Sigmoid colon (tissue), 7 donors: ENCODE data around the gene MEIOSIN. TPM values are rescaled to one million over a fixed set of nuclear protein-coding genes. Genes with fewer than 3 reads are reported as not detected.
A peak's percentile ranks its signal among the peaks of the same experiment; 100 is the strongest.

Source experiments
- DNase-seq: peaks from one replicate; pipeline ENCODE4 v3.0.0-alpha.2; 2019
- H3K27ac ChIP-seq, 4 donors: fragments of 200-600 bp; sonication (generic); one replicate each; pipeline ENCODE4 v1.5.1; 2016 to 2019; ENCODE audit warnings: mild to moderate bottlenecking in 1 of 4
- H3K27me3 ChIP-seq, 3 donors: fragments of 200-600 bp; sonication (generic); one replicate each; pipeline ENCODE4 v1.5.1; 2019; ENCODE audit warnings: mild to moderate bottlenecking in 1 of 3
- H3K36me3 ChIP-seq, 4 donors: fragments of 200-600 bp; sonication (generic); one replicate each; pipeline ENCODE4 v1.5.1; 2016 to 2019
- H3K4me1 ChIP-seq, 4 donors: fragments of 200-600 bp; sonication (generic); one replicate each; pipeline ENCODE4 v1.5.1; 2017 to 2019
- H3K4me3 ChIP-seq, 4 donors: fragments of 200-600 bp; sonication (generic); one replicate each; pipeline ENCODE4 v1.5.1; 2017 to 2019; ENCODE audit warnings: mild to moderate bottlenecking in 2 of 4, moderate library complexity in 1 of 4
- H3K9me3 ChIP-seq, 4 donors: fragments of 200-600 bp in 3 of 4; sonication (generic) in 3 of 4; one replicate each; pipeline versions ENCODE4 v1.5.1 to v1.6.1; 2013 to 2019
- CTCF ChIP-seq, 4 experiments: fragments of 450-650 bp in 3 of 4; fragments of 200-600 bp in 1 of 4; IDR thresholded peaks; one replicate each; pipeline ENCODE4 v1.5.1; 2016 to 2019; ENCODE audit warnings: antibody characterized with exemption in 4 of 4, mild to moderate bottlenecking in 3 of 4, moderate library complexity in 2 of 4
- EP300 ChIP-seq, 4 donors: sonication (generic); formaldehyde crosslinking; IDR thresholded peaks; one replicate each; pipeline ENCODE4 v1.6.1; 2017; ENCODE audit warnings: antibody characterized with exemption in 4 of 4
- POLR2A ChIP-seq, 2 donors: fragments of 450-650 bp; IDR thresholded peaks; one replicate each; pipeline ENCODE4 v1.6.1; 2016; ENCODE audit warnings: antibody characterized with exemption in 2 of 2, mild to moderate bottlenecking in 2 of 2, moderate library complexity in 2 of 2
- POLR2AphosphoS5 ChIP-seq, 4 donors: sonication (generic); formaldehyde crosslinking; IDR thresholded peaks; one replicate each; pipeline ENCODE4 v1.6.1; 2017; ENCODE audit warnings: antibody characterized with exemption in 4 of 4
- WGBS, 2 donors: extraction: QIAGEN DNeasy Blood & Tissue Kit; methylation state at CpG; one replicate each; pipeline ENCODE4 v1.1.7; 2013; 5-methylcytosine and 5-hydroxymethylcytosine counted together
- intact Hi-C: fragments of 100-400 bp; cut with DNase I; formaldehyde crosslinking; loops from one replicate; pipeline ENCODE4 v1.15.1; 2023
- polyA plus RNA-seq, 3 donors: library from polyadenylated mRNA; stranded (reverse); fragments of 200-250 nt; gene quantifications; one replicate each; pipeline ENCODE4 v1.2.3, GENCODE V29; 2013
- total RNA-seq, 4 donors: library from RNA; depleted of rRNA; stranded (reverse); fragments of >200 nt; gene quantifications; one replicate each; pipeline ENCODE4 v1.1.0, GENCODE V29; 2016
- donor health status: healthy with polysubstance abuse.
- donor health status: Bipolar disorder and iron deficiency.
- donor health status: healthy.

The MEIOSIN gene
- total and polyA plus RNA-seq, 7 donors, result not detected

GRCh38 chr19:45764945-45765701, 31.9 kb downstream of the MEIOSIN start:
- TF ChIP-seq POLR2AphosphoS5 (IDR thresholded peaks at IDR 0.05) (peak in 1 of 4 donors; percentile 26), CTCF (IDR thresholded peaks at IDR 0.05) (no peak)
- intact Hi-C loops, result no loop called here
- H3K27me3 ChIP-seq, result no peaks in the 10 kb centered on the region
- H3K9me3 ChIP-seq, result no peaks in the 10 kb centered on the region
- H3K4me3 ChIP-seq, result no peak overlapping the region
- 61 to 80% methylated on average over 21 of the region's 21 CpGs for WGBS, 2 donors
- peak; percentile 68 for DNase-seq
- H3K4me1 ChIP-seq, result peaks cover 3 to 54% (median 41%) of the 10 kb centered on the region in 4 donors
- H3K36me3 ChIP-seq, result no peaks in the 10 kb centered on the region
- peak overlapping the region; percentile 89 to 99 (median 98) for H3K27ac ChIP-seq

- 79 to 80% methylated on average over 23 of the region's 23 CpGs for WGBS, 2 donors
- H3K36me3 ChIP-seq, result no peaks in the 10 kb centered on the region
- peak overlapping the region; percentile 89 to 99 (median 98) for H3K27ac ChIP-seq
- no peak for TF ChIP-seq POLR2AphosphoS5 (IDR thresholded peaks at IDR 0.05)
- TF ChIP-seq EP300 (IDR thresholded peaks at IDR 0.05), result no peak
- no peak for TF ChIP-seq POLR2A (IDR thresholded peaks at IDR 0.05)
- no peak for TF ChIP-seq CTCF (IDR thresholded peaks at IDR 0.05)
- peak overlapping the region in 3 of 4 donors; percentile 80 to 93 (median 89) for H3K4me3 ChIP-seq
- intact Hi-C loops, result loop anchor here (2.0 kb wide), 2 partner anchors 49 to 73 kb away; partner anchors contain the start of gene QPCTL
- no peaks in the 10 kb centered on the region for H3K27me3 ChIP-seq
- H3K4me1 ChIP-seq, result peaks cover 3 to 60% (median 42%) of the 10 kb centered on the region in 4 donors
- DNase-seq, result peak; percentile 72
- no peaks in the 10 kb centered on the region for H3K9me3 ChIP-seq
Measured at GRCh38 chr19:45765702-45766295, 32.6 kb downstream of the MEIOSIN start.

- no peaks in the 10 kb centered on the region for H3K27me3 ChIP-seq
- H3K27ac ChIP-seq, result peak overlapping the region; percentile 89 to 99 (median 98)
- WGBS, 2 donors, result 55 to 72% methylated on average over 17 of the region's 17 CpGs
- H3K4me3 ChIP-seq, result peak overlapping the region; percentile 64 to 93 (median 84)
- intact Hi-C loops, result loop anchor here (2.0 kb wide), 2 partner anchors 50 to 74 kb away; partner anchors contain the start of gene QPCTL
- H3K4me1 ChIP-seq, result peaks cover 3 to 65% (median 48%) of the 10 kb centered on the region in 4 donors
- TF ChIP-seq POLR2AphosphoS5 (IDR thresholded peaks at IDR 0.05), result no peak
- TF ChIP-seq CTCF (IDR thresholded peaks at IDR 0.05), result no peak
- TF ChIP-seq POLR2A (IDR thresholded peaks at IDR 0.05), result no peak
- no peak for TF ChIP-seq EP300 (IDR thresholded peaks at IDR 0.05)
- peaks cover 0 to 4% (median 1%) of the 10 kb centered on the region in 4 donors for H3K36me3 ChIP-seq
- H3K9me3 ChIP-seq, result no peaks in the 10 kb centered on the region
- DNase-seq, result peak; percentile 71
Measured at GRCh38 chr19:45766296-45766868, 33.1 kb downstream of the MEIOSIN start.

- peak; percentile 78 for DNase-seq
- Histone ChIP-seq H3K9me3 (no peaks in the 10 kb centered on the region), H3K4me3 (peak overlapping the region; percentile 64 to 93 (median 84)), H3K36me3 (peaks cover 0 to 10% (median 4%) of the 10 kb centered on the region in 4 donors), H3K27me3 (no peaks in the 10 kb centered on the region), H3K4me1 (peaks cover 3 to 68% (median 52%) of the 10 kb centered on the region in 4 donors), H3K27ac (peak overlapping the region; percentile 89 to 99 (median 98))
- intact Hi-C loops, result loop anchor here (2.0 kb wide), 2 partner anchors 50 to 74 kb away; partner anchors contain the start of gene QPCTL
- TF ChIP-seq CTCF (IDR thresholded peaks at IDR 0.05) (no peak), EP300 (IDR thresholded peaks at IDR 0.05) (no peak), POLR2A (IDR thresholded peaks at IDR 0.05) (no peak), POLR2AphosphoS5 (IDR thresholded peaks at IDR 0.05) (no peak)
- 17 to 57% methylated on average over 24 of the region's 24 CpGs for WGBS, 2 donors
Measured at GRCh38 chr19:45766869-45767346, 33.7 kb downstream of the MEIOSIN start.
